Gastroesophageal sphincter (tissue), 3 donors: ENCODE measurements around the gene KCNK4.

Experiments
- CTCF ChIP-seq, 4 experiments: fragments of 200-600 bp in 2 of 4; fragments of 450-650 bp in 2 of 4; sonication (generic) in 1 of 4; IDR thresholded peaks; one replicate each; pipeline ENCODE4 v1.5.1; 2017 to 2019; ENCODE audit warnings: antibody characterized with exemption in 4 of 4, mild to moderate bottlenecking in 2 of 4, moderate library complexity in 2 of 4
- POLR2AphosphoS5 ChIP-seq: sonication (generic); formaldehyde crosslinking; IDR thresholded peaks from one replicate; pipeline ENCODE4 v1.6.1; 2017; ENCODE audit warnings: antibody characterized with exemption

GRCh38 chr11:64252003-64252872 is 38.9 kb upstream of the KCNK4 start:
- TF ChIP-seq CTCF (IDR thresholded peaks at IDR 0.05) (peak in 3 of 4 experiments; percentile 17 to 44 (median 17)), POLR2AphosphoS5 (no peak)
